Stimulated activated CD8-positive, alpha-beta memory T cell treated with anti-CD3 and anti-CD28 coated beads, Interleukin-15, amount 100 ng/mL, for 1 hour (primary cell): ENCODE data around the gene BPIFB4.
"Not testable (repeated sequence)": the region's sequence is repeated elsewhere in the genome, so short reads cannot be mapped to it uniquely, and the experiment has no call there.

Experiments
- DNase-seq: peaks from one replicate; pipeline ENCODE4 v3.0.0-alpha.2; 2020; ENCODE audit warnings: low read depth

Gene BPIFB4

GRCh38 chr20:33079259-33079658 lies at the start of gene BPIFB4:
Gene BPIFB4, plus strand, starts transcription at chr20:33079643. Its CDS starts 1,884 bp downstream, at chr20:33081527.
- DNase-seq, result no peak

- no peak for DNase-seq
These were observed 49.4 kb upstream of the BPIFB4 start for GRCh38 chr20:33030076-33030475.

GRCh38 chr20:33030569-33030968 lies 48.9 kb upstream of the BPIFB4 start:
- DNase-seq, result no peak

GRCh38 chr20:33031531-33031930 lies 47.9 kb upstream of the BPIFB4 start, which contains the start of gene BPIFB6:
Gene BPIFB6, plus strand, starts transcription at chr20:33031648. Its CDS starts 0 bp downstream, at chr20:33031648.
- no peak for DNase-seq

GRCh38 chr20:33032555-33032954 lies 46.9 kb upstream of the BPIFB4 start:
- DNase-seq, result no peak

- DNase-seq, result no peak
These were observed 46.1 kb upstream of the BPIFB4 start for GRCh38 chr20:33033381-33033780.

- no peak for DNase-seq
These were observed 45.3 kb upstream of the BPIFB4 start for GRCh38 chr20:33034115-33034514.

- DNase-seq, result no peak
These were observed 44.4 kb upstream of the BPIFB4 start for GRCh38 chr20:33034901-33035492.

GRCh38 chr20:33037456-33037855 lies 42.0 kb upstream of the BPIFB4 start:
- no peak for DNase-seq

- no peak for DNase-seq
These were observed 41.2 kb upstream of the BPIFB4 start for GRCh38 chr20:33038243-33038642.

GRCh38 chr20:33042430-33042829 lies 37.0 kb upstream of the BPIFB4 start:
- no peak for DNase-seq

GRCh38 chr20:33042983-33043730 lies 36.3 kb upstream of the BPIFB4 start:
- DNase-seq, result no peak

GRCh38 chr20:33043731-33044181 lies 35.7 kb upstream of the BPIFB4 start:
- DNase-seq, result no peak

GRCh38 chr20:33045129-33045721 lies 34.2 kb upstream of the BPIFB4 start:
- DNase-seq, result not testable (repeated sequence)

- no peak for DNase-seq
These were observed 33.0 kb upstream of the BPIFB4 start for GRCh38 chr20:33046412-33046811.

- no peak for DNase-seq
These were observed 28.1 kb upstream of the BPIFB4 start for GRCh38 chr20:33051333-33051732.

GRCh38 chr20:33053291-33054106 lies 25.9 kb upstream of the BPIFB4 start, which contains the start of gene BPIFB3:
Gene BPIFB3, plus strand, starts transcription at chr20:33053903. Its CDS starts 1,533 bp downstream, at chr20:33055436.
- DNase-seq, result no peak

- no peak for DNase-seq
These were observed 25.1 kb upstream of the BPIFB4 start for GRCh38 chr20:33054381-33054780.

GRCh38 chr20:33054791-33055190 lies 24.7 kb upstream of the BPIFB4 start:
- no peak for DNase-seq

- no peak for DNase-seq
These were observed 20.3 kb upstream of the BPIFB4 start for GRCh38 chr20:33059136-33059535.

- DNase-seq, result no peak
These were observed 19.6 kb upstream of the BPIFB4 start for GRCh38 chr20:33059741-33060390.

- DNase-seq, result no peak
These were observed 17.8 kb upstream of the BPIFB4 start for GRCh38 chr20:33061658-33062028.
